GM06990 (cell line): ENCODE measurements around the gene C1QTNF1.

Experiments
- DNase-seq: peaks from one replicate; pipeline ENCODE4 v3.0.0-alpha.2; 2011; ENCODE audit not compliant: insufficient read length; ENCODE audit errors: extremely low read depth
- H3K27me3 ChIP-seq: replicated peaks from 2 replicates; pipeline ENCODE4 v1.6.0; 2011; ENCODE audit warnings: low read length; ENCODE audit not compliant: control insufficient read depth, insufficient read depth
- H3K36me3 ChIP-seq: 2 replicates; pipeline ENCODE4 v1.5.1; 2011; ENCODE audit warnings: low read length; ENCODE audit not compliant: control insufficient read depth, insufficient read depth
- H3K4me3 ChIP-seq: replicated peaks from 2 replicates; pipeline ENCODE4 v1.5.1; 2011; ENCODE audit warnings: low read depth, mild to moderate bottlenecking, control low read depth, low read length
- CTCF ChIP-seq: IDR thresholded peaks from 2 replicates; pipeline ENCODE4 v1.5.1; 2011; ENCODE audit warnings: low read length, control low read depth, mild to moderate bottlenecking, inconsistent platforms; ENCODE audit not compliant: insufficient read depth, poor library complexity, severe bottlenecking

Gene C1QTNF1

GRCh38 chr17:79039886-79040285 is 15.9 kb downstream of the C1QTNF1 start:
- no peak for DNase-seq
- TF ChIP-seq CTCF: no peak
- no peaks in the 10 kb centered on the region for H3K36me3 ChIP-seq
- H3K4me3 ChIP-seq: no peak overlapping the region
- H3K27me3 ChIP-seq: no peaks in the 10 kb centered on the region

DNA sequence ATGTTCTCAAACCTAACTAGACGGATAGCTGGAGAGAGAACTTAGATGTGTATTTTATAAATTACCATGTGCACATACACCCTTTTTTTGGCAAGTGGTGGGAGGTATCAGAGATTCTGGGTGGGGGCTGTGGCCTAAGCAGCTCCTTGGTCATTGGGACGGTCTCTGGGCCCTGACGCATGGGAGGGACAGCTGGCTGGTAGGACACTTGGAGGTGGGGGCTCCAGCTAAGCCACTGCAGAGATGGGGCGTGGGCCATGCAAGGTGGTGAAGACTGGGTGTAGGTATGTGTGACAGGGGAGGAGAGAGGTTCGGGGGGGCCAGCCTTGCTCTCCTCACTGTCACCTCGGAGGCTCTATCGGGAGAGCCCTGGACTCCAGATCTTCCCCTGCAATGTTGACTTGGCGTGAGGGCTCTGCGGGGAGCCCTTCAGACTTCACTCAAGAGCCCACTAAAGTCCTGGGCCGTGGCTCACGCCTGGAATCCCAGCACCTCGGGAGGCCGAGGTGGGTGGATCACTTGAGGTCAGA is 17.1 kb downstream of the C1QTNF1 start:
- Histone ChIP-seq H3K27me3 (no peaks in the 10 kb centered on the region), H3K36me3 (no peaks in the 10 kb centered on the region), H3K4me3 (no peak overlapping the region)
- no peak for TF ChIP-seq CTCF
- DNase-seq: no peak

DNA sequence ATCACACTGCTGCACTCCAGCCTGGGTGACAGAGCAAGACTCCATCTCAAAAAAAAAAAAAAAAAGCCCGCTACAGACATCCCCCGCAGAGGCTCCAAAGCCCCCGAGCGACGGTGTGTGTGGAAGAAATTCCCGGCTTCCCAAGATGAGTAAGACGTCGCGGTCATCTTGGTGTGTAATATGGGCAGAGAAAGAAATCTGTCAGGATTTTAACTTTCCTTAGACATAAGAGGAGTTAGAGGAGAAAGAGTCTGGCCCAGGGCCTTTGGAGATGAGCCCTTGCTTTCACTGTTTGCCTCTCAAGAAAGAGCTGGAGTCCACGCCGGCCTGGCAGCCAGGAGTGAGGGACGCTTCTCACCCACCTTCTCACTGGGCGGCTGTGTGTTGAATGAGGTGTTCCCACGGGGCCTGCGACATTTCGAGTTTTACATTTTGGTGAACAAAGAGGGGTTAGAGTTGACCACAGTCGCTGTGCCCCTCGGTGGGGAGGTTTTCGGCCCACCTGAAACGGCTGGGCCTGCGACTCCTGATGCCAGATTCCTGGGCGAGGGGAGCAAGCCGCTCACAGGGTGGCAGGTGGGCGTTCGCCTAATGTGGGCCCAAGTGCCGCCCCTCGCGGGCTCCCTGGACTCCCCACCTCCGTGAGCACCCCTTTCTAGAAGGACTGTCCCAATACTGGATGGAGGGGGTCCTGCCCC is 17.9 kb downstream of the C1QTNF1 start:
- DNase-seq: no peak
- no peaks in the 10 kb centered on the region for H3K27me3 ChIP-seq

GRCh38 chr17:79042421-79043190 is 18.6 kb downstream of the C1QTNF1 start:
- no peak for DNase-seq
- Histone ChIP-seq H3K27me3 (no peaks in the 10 kb centered on the region), H3K36me3 (no peaks in the 10 kb centered on the region), H3K4me3 (no peak overlapping the region)
- TF ChIP-seq CTCF: peak; percentile 74

More for the DNA sequence above, 17.9 kb downstream of the C1QTNF1 start:
- Histone ChIP-seq H3K36me3 (no peaks in the 10 kb centered on the region), H3K4me3 (no peak overlapping the region)
- no peak for TF ChIP-seq CTCF

DNA sequence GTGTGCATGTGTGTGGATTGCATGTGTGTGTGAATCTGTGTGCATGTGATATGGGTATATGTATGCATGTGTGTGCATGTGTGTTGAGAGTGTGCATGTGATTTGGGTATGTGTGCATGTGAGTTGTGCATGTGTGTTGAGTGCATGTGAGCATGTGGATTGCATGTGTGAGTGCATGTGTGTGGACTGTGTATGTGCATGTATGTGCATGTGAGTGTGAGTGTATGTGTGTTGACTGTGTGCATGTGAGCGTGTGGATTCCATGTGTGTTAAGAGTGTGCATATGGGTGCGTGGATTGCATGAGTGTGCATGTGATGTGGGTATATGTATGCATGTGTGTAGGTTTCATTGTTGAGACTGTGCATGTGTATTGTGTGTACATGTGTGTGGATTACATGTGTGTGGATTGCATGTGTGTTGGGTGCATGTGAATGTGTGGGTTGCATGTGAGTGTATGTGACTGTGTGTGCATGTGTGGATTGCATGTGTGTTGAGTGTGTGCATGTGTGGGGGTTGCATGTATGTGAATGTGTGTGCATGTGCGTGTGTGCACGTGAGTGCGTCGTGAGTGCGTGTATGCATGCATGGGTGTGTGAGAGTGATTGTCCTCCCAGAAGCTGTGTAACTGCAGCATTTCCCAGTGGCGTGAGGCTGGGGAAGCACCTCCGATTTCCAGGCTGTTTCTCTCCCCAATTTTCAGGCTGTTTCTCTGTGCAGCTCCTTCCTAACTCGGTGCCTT is 19.4 kb downstream of the C1QTNF1 start:
- no peak overlapping the region for H3K4me3 ChIP-seq
- no peak for DNase-seq
- no peak for TF ChIP-seq CTCF
- H3K36me3 ChIP-seq: no peaks in the 10 kb centered on the region
- no peaks in the 10 kb centered on the region for H3K27me3 ChIP-seq
